SHP77 treated with DMSO at 0.1 percent for 48 hours (cell line): Measurements from ENCODE around the gene KRTAP10-10.
"Not testable (repeated sequence)": the region's sequence is repeated elsewhere in the genome, so short reads cannot be mapped to it uniquely, and the experiment has no call there.

ENCODE experiments used
- DNase-seq: peaks from one replicate; lab custom pipeline; 2025; lab: John Stamatoyannopoulos, UW

The KRTAP10-10 gene

DNA sequence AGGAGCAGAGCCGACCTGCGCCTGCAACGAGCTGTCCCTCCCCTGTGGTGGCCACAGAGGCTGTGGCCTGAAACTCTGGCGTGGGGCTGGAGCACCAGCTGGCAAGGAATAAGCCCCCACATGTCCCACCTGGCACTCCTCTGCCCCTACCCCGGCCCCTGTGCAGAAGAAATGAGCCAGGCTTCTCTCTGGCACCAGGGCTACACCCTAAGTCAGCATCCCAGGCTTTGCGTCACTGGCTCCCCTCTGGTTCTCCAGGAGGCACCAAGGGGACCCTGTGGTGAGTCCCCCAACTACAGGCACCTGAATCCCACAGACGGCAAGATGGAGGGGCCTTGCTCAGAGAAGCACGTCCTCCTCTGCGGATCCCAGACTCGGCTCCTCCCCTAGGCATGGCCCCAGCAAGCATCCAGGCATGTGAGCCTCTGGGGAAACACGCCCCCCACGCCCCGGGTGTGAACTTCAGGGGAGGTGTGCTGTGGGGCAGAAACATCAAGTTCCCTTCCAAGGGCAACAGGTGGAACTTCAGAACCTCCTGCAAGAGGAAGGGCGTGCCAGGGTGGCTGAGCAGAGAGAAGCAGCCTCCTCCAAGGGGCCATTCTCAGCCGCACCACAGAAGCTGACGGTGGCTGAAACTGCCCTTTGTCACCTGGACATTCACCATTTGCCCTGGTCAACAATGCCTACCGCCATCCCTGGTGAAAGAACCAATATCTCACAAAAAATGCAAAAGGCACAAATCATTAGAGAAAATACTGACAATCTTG lies 33.9 kb upstream of the KRTAP10-10 start:
- no peak for DNase-seq

DNA sequence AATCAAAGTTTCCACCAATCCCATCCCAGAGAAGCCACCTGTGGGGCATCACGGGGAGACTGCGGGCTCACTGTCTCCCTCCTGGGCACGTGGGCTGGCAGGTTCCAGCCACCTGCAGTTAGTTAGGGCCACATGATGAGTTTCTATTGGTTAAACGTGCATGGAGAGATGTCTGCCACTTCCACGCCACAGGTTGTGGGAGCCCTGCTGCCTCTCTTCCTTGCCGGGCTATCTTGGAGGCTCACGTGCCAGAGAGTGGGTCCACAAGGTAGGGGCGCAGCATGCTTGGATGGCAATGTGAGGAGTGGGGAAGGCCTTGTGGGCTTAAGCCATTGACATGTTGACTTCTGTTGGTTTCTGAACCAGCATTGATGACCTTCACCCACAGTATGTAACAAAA lies 33.2 kb upstream of the KRTAP10-10 start:
- no peak for DNase-seq

DNA sequence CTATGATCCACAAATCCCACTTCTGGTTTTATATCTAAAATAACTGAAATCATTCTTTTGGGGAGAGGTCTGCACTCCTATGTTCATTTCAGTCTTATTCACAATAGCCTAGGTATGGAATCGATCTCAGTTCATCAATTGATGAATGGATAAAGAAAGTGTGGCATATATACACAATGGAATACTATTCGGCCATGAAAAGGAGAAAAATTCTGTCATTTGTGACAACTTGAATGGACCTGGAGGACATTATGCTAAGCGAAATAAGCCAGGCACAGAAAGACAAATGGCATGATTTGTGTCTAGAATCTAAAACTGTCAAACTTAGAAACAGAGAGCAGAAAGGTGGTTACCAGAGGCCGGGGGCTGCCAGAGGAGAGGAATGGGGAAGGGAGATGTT lies 30.7 kb upstream of the KRTAP10-10 start:
- DNase-seq: no peak

DNA sequence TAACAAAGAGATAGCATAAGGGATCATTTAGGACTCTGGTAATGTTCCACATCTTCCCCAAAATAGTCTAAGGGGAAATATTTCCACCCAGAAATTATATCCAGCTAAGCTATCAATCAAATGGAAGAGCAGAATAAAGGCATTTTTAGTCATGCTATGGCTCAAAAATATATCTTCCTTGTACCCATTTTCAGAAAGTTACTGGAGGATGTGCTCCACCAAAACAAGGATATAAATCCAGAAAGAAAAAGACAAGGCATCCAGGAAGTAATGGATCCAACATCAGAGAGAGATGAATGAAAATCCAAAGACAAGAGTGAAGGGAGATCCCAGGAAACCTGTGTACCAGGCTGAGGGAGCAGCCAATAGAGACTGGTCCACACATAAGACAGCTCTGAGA lies 28.0 kb upstream of the KRTAP10-10 start:
- DNase-seq: no peak

DNA sequence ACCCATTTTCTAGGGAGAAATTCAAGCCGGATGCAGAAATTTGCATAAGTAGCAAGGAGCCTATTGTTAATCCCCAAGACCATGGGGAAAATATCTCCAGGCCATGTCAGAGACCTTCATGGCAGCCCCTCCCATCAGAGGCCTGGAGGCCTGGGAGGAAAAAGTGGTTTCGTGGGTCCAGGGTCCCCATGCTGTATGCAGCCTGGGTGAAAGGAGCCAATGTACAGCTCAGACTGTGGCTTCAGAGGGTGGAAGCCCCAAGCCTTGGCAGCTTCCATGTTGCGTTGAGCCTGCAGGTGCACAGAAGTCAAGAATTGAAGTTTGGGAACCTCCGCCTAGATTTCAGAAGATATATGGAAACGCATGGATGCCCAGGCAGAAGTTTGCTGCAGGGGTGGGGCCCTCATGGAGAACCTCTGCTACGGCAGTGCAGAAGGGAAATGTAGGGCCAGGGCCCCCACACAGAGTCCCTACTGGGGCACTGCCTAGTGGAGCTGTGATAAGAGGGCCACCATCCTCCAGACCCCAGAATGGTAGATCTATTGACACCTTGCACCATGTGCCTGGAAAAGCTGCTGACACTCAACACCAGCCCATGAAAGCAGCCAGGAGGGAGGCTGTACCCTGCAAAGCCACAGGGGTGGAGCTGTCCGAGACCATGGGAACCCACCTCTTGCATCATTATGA lies 26.9 kb upstream of the KRTAP10-10 start:
- not testable (repeated sequence) for DNase-seq

GRCh38 chr21:44611551-44611950 lies 25.6 kb upstream of the KRTAP10-10 start:
- no peak for DNase-seq

DNA sequence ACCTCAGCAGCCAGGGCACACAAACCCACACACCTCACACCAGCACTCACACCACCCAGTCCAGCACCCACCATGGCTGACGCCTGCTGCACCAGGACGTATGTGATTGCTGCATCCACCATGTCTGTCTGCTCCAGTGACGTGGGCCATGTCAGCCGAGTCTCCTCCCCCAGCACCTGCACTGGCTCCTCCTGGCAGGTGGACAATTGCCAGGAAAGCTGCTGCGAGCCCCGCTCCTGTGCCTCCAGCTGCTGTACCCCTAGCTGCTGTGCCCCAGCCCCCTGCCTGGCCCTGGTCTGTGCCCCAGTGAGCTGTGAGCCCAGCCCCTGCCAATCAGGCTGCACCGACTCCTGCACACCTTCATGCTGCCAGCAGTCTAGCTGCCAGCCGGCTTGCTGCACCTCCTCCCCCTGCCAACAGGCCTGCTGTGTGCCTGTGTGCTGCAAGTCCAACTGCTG lies 25.1 kb upstream of the KRTAP10-10 start, which contains the start of gene KRTAP10-8:
Gene KRTAP10-8 (plus strand): TSS at position 51 of the 458 bp plus-strand sequence. CDS start 22 bp downstream, at position 73.
- no peak for DNase-seq

GRCh38 chr21:44612669-44613229 lies 24.4 kb upstream of the KRTAP10-10 start:
- no peak for DNase-seq

- DNase-seq: no peak
Measured at GRCh38 chr21:44613386-44614155, 23.6 kb upstream of the KRTAP10-10 start.

GRCh38 chr21:44614161-44614631 lies 23.0 kb upstream of the KRTAP10-10 start:
- DNase-seq: no peak

DNA sequence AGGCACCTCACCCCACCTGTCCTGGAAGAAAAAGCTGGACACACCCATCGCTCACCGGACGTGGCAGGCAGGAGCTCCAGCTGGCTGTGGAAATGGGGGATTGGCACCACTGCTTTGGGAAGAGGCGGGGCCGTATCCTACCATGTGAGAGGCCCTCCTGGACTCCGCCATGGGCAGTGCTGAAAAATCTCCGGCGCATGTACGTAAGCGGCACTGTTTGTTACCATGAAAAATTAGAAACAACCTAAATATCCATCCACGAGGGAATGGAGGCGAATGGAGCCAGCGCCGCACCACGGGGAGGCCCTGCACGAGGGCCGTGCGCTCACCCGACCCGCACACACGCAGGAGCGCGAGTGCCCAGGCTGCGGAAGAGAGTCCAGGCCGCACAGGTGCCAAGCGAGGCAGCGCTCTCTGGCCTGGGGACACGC lies 22.2 kb upstream of the KRTAP10-10 start:
- no peak for DNase-seq

GRCh38 chr21:44615466-44615865 lies 21.7 kb upstream of the KRTAP10-10 start:
- no peak for DNase-seq

DNA sequence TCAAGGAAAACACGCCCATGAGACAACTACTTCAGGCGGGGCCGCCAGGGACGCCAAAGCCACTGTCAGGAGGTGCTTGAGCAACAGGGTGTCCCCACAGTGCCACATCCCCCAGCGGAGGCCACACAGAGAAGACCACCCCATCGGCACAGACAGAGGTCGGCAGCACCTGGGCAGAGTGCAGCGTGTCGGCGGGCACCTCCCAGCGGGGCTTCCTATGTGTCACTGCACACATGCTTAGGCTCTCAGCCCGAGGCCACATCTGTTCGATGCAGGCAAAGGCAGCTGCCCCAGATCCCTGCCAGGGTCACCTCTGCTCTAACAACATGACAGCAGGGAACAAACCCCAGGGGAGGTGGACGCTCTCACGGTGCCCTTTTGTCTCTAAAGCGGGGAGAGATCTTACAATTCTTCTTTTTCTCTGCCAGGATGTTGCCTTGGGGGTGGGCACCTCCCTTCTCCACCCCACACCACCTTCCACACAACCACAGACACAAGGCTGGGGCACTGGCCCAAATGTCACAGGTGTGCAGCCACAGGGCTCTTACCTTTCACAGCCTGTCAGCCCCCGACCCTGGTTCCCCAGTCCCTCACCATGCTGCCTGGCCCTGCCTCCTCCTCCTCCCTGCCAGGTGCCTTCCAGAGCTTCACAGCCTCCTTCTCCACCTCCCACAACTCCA lies 21.1 kb upstream of the KRTAP10-10 start:
- DNase-seq: no peak

GRCh38 chr21:44616591-44616926 lies 20.6 kb upstream of the KRTAP10-10 start:
- no peak for DNase-seq

- no peak for DNase-seq
Measured at GRCh38 chr21:44617071-44617501, 20.1 kb upstream of the KRTAP10-10 start.

- no peak for DNase-seq
Measured at GRCh38 chr21:44618504-44618903, 18.7 kb upstream of the KRTAP10-10 start.

GRCh38 chr21:44618909-44619308 lies 18.2 kb upstream of the KRTAP10-10 start:
- no peak for DNase-seq

GRCh38 chr21:44619886-44620285 lies 17.3 kb upstream of the KRTAP10-10 start:
- no peak for DNase-seq

DNA sequence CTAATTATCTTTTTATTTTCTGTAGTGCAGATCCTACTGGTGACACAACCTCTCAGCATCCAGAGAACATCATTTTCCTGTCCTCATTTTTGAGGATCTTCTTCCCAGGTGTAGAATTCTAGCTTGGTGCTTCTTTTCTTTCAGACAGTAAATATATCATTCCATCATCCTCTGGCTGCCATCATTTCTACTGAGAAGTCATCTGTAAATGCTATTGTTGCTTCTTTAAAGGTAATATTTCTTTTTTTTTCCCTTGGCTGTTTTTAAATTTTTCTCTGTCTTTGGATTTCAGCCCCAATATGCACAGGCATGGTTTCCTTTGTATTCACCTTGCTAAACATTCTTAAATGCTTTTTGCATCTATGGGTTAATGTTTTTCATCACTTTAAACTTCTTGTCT lies 13.6 kb upstream of the KRTAP10-10 start:
- no peak for DNase-seq

DNA sequence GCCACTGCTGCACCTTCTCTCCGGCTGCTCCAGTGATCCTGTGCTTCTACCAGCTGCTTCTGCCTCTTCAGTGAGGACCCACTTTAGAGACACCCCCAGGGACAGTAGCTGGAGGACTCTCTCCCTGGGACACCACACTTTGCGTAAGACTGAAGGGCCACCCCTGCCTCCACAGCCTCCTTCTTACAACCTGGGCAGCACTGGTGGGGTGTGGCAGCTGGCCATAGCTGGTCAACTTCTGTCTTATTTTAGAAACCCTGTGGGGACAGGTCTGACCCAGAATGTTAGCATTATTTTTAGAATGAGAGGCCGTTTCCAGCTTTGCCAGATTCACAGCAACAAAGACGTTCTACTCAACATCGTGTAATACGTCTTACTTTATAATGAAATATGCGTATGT lies 11.4 kb upstream of the KRTAP10-10 start:
- DNase-seq: no peak

DNA sequence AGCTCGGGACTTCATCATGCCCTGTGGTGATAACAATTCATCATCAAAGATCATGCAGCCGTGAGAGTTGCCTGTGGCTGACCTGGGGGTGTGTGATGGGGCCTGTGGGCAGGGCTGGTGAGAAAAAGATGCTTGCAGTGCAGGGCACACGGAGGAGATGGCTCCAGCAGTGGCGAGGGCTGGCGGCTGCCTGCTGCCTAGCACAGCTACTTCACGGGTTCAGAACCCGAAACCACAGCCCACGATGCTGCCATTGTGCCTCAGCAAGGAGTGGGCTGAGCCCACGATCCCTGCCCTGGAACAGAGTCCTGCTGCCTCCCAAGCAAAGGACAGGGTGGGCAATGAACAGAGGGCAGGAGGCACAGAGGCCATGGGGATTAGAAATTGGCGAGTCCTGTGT lies 10.9 kb upstream of the KRTAP10-10 start:
- no peak for DNase-seq
